Left cardiac atrium (tissue), 4 donors: ENCODE measurements around the gene MGLL. TPM values are rescaled to one million over a fixed set of nuclear protein-coding genes. Genes with fewer than 3 reads are reported as not detected.
A peak's percentile ranks its signal among the peaks of the same experiment; 100 is the strongest.

Experiments
- ATAC-seq, 2 donors: fragments of 200-7000 bp; cut with Tn5 transposase; one replicate each; pipeline ENCODE4 v1.9.1; 2020; ENCODE audit warnings: mild to moderate bottlenecking in 2 of 2, moderate library complexity in 2 of 2
- DNase-seq: peaks from one replicate; pipeline ENCODE4 v3.0.0-alpha.2; 2020
- intact Hi-C, 2 donors: fragments of 100-400 bp; cut with DNase I; formaldehyde crosslinking; loops; one replicate each; pipeline versions ENCODE4 v1.14.1 to v1.15.1; 2022 to 2023
- total RNA-seq, 2 donors: library from RNA; stranded (reverse); fragmentation: NEBNext Ultra II Directional; extraction: Animal tissue kit (Norgen Biotek cat#: 25700); gene quantifications; one replicate each; pipeline ENCODE4 v1.2.1, GENCODE V29; 2021
- donor health status: DM: no; HTN: yes; CAD: no.
- donor health status: DM: no; HTN: yes; CAD: no; lungs with severe emphysema.
- donor health status: DM: yes; HTN: yes; CAD: no.
- donor health status: Dilated cardiomyopathy.

The MGLL gene
- total RNA-seq, 2 donors from 2014 or later: 95.4 to 122 TPM

DNA sequence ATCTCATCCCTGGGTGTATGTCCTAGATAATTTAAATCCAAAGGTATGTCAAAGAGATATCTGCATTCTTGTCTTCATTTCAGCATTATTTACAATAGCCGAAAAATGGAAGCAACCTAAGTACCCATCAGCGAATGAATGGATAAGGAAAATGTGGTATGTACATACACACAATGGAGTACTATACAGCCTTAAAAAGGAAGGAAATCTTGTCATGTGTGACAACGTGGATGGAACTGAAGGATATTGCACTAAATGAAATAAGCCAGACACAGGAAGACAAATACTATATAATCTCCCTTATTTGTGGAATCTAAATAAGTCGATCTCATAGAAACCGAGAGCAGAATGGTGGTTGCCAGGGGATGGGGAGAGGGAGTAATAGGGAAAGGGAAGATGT lies 16.8 kb upstream of the MGLL start:
- intact Hi-C loops: no loop called here
- no peak for DNase-seq
- ATAC-seq: no peak

DNA sequence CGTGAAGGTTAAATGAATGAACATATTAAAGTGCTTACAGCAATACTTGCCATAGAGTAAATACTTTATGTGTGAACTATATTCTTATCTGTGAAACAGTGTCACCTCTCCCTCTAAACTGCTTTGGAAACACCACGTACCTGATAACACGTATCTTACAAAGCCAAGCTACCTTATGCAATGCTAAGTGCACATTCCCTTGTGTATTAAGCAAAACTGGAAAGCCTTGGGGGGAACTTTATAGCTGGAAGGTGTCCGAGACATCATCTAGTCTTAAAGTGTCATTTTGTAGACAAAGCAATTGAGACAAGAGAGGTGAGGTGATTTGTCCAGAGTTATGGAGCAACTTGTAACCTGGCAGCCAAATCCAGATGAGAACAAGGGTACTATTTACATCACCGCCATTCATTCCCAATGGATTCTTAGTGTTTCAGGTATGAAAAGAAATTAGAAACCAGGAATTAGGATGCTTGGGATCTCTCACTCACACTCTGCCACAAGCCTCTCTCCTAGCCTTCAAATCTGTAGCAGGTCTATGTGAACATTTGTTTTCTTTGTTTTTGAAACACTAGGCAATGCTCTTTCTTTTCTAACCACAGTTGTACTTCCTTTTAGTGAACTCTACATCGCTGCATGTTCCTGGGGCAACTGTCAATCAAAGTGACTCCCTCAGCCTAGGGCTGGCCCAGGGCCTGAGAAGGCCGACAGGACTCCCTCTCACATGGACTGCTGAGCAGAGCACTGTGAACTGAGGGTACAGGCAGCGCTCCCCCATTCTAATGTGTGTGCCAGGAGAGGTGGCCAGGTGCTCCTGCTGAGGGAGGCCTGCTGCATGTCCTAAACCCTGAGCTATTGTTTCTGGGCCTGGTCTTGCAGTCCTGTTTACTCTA lies 13.9 kb upstream of the MGLL start:
- ATAC-seq (no peak), DNase-seq (no peak)
- intact Hi-C loops: no loop called here

DNA sequence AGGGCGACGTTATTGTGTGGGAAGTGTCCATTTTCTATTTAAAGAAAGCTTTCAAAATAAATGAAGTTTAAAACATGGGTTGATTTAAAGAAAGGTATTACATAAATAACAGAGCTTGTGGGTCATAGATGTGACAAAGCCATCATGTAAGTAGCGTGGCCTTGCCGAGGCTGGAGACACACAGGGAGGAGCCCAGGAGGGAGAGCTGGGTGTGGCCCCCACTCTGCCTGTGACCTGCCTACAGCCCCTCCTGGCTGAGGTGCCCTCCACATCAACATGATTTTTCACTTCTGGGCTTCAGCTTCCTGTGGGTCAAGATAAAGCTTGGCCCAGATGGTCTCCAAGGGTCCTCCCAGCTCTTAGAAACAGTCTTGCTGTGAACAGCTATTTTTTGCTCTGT lies 12.5 kb upstream of the MGLL start:
- no peak for DNase-seq
- intact Hi-C loops: loop anchor here in 1 of 2 donors (5.0 kb wide), 1 partner anchor 182 kb away; no protein-coding TSS in a partner anchor
- ATAC-seq: no peak

DNA sequence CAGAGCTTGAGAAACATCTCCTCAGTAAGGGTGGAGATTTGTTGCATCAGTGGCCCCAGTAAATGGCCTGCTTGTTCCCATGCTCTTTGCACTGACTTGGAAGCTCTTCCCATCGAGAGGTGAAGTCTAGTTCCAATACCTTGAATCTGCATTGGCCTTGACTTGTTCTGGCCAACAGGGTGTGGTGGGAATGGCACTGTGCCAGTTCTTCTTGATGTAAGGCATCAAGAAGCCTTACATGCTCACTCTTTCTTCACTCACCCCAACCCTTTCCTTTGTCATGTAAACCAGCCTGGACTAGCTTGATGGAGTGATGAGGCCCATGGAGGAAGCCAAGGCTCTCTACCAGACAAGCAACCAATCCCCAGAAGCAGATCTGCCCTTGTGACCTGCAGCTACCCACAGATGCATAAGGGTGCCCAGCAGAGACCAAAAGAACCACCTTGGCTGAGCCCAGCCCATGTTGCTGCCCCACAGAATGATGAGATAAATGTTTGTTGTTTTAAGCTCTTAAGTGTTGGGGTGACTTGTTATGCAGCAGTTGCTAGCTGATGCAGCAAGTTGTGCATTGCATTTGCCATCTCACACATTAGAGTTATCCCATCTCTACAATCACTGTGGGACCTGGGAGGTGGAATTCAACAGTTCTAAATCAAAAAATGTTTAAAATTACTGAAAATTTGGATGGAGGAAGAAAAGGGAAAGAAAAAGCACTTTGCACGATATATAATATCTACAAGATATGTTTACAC lies 11.1 kb upstream of the MGLL start:
- ATAC-seq: no peak
- intact Hi-C loops: loop anchor here in 1 of 2 donors (5.0 kb wide), 1 partner anchor 181 kb away; no protein-coding TSS in a partner anchor
- DNase-seq: no peak

- intact Hi-C loops: loop anchor here in 1 of 2 donors (5.0 kb wide), 1 partner anchor 179 kb away; no protein-coding TSS in a partner anchor
- ATAC-seq: peak; percentile 55 to 66
- peak; percentile 46 for DNase-seq
These were observed 9.4 kb upstream of the MGLL start for GRCh38 chr3:127831723-127832172.

GRCh38 chr3:127829537-127829936 lies 7.2 kb upstream of the MGLL start:
- intact Hi-C loops: loop anchor here in 1 of 2 donors (10.0 kb wide), 1 partner anchor 135 kb away; no protein-coding TSS in a partner anchor
- DNase-seq: no peak
- ATAC-seq: no peak

GRCh38 chr3:127827808-127828207 lies 5.5 kb upstream of the MGLL start:
- no peak for ATAC-seq
- DNase-seq: no peak
- intact Hi-C loops: loop anchor here in 1 of 2 donors (10.0 kb wide), 1 partner anchor 133 kb away; no protein-coding TSS in a partner anchor

- ATAC-seq: no peak
These were observed 3.4 kb upstream of the MGLL start for GRCh38 chr3:127825756-127826155.

GRCh38 chr3:127824151-127824825 lies 2.0 kb upstream of the MGLL start:
- DNase-seq: no peak
- no peak for ATAC-seq
- intact Hi-C loops: loop anchor here in 1 of 2 donors (10.0 kb wide), 1 partner anchor 129 kb away; no protein-coding TSS in a partner anchor

More at GRCh38 chr3:127825756-127826155, 3.4 kb upstream of the MGLL start:
- intact Hi-C loops: loop anchor here in 1 of 2 donors (10.0 kb wide), 1 partner anchor 131 kb away; no protein-coding TSS in a partner anchor
- no peak for DNase-seq

- DNase-seq (no peak), ATAC-seq (no peak)
These were observed 1.1 kb upstream of the MGLL start for GRCh38 chr3:127823426-127823857.

DNA sequence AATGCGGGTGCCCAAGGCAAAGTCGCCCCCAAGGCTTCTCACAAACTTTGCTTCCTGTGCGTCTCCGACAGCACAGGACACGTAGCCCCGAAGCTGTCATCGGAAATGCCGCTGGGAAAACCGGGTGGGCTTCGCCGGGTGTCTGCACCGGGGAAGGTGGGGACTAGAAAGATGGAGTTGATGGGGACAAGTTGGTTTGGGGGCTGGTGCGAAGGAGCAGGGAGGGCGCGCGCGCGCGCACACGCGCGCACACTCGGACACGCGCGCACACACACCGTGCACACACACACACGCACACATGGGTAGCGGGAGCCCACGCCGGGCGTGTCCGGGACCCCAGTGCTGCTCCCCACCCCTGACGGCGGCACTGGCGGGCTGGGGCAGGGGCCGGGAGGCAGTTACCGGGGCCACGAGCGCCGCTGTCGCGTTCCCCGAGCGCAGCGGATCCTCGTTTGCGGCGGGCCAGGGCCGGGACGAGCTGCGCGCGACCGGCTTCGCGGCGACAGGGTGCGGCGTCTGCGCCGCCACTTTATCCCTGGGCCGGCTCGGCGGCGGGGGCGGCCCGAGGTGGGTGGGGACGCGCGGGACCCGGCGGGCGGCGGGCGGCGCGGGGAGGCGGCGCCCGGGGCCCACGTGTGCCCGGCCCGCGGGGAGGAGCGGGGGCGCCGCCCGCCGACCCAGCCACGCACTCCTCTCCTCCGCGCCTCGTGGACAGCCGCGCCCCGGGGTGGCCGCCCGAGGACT lies 539 bp upstream of the MGLL start:
- ATAC-seq (peak; percentile 74 to 92), DNase-seq (peak; percentile 75)
- intact Hi-C loops: loop anchor here in 1 of 2 donors (10.0 kb wide), 1 partner anchor 128 kb away; no protein-coding TSS in a partner anchor

More at GRCh38 chr3:127823426-127823857, 1.1 kb upstream of the MGLL start:
- intact Hi-C loops: loop anchor here in 1 of 2 donors (10.0 kb wide), 1 partner anchor 129 kb away; no protein-coding TSS in a partner anchor

- ATAC-seq: no peak
- DNase-seq: no peak
- intact Hi-C loops: loop anchor here (2.0 to 10.0 kb wide), 2 partner anchors 125 to 127 kb away; no protein-coding TSS in a partner anchor
These were observed 921 bp downstream of the MGLL start for GRCh38 chr3:127821394-127821793.

DNA sequence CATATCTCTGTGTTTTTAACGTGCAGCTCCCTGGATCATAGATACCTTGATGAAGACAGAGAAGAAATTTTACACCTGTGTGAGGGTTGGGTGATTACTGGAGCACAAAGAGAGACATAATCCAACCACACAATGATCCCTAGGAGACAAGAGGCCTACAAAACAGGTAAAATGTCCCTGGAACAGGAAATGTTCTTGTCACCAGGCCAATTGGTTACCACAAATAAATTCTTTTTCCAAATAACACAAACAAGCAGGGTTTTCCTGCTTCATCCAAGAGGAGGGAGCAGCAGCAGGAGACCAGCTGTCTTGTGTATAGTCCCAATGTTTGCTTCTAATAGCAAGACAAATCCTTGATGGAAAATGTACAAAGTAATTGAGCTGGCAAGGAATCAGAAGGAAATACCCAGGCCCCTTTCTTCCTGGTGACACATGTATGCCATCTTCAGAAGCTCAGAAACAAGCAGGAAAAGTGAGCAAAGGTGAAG lies 1.4 kb downstream of the MGLL start:
- intact Hi-C loops: loop anchor here (2.0 to 10.0 kb wide), 2 partner anchors 124 to 126 kb away; no protein-coding TSS in a partner anchor

DNA sequence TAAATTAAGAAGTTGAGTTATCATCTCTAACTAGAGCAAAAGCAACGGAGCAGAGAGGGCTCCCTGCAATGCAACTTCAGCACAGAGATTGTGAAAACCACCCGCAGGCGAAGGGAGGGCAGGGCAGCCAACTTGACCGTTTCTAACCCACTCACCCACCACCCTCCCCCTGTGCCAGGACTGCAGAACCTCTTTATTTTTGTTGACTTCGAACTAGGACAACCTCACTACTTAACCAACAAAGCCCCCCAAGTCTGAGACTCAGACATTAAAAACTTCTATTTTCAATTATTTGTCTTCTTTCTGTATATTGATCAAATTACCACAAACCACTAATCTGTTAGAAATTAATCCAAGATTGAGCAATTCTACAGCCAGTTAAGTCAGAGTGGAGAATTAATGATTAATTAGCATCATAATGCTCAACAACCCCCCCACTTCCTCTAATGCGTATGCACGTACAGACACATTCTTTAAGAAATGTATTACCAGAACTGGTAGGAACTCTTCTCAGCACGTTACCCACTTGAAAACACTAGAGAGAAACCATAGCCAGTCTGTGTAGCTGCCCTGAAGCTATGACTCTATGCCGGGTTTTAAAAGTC lies 2.0 kb downstream of the MGLL start:
- intact Hi-C loops: loop anchor here (2.0 to 10.0 kb wide), 2 partner anchors 124 to 126 kb away; no protein-coding TSS in a partner anchor
- ATAC-seq (no peak), DNase-seq (no peak)

More for the DNA sequence above, 1.4 kb downstream of the MGLL start:
- DNase-seq: no peak
- no peak for ATAC-seq

DNA sequence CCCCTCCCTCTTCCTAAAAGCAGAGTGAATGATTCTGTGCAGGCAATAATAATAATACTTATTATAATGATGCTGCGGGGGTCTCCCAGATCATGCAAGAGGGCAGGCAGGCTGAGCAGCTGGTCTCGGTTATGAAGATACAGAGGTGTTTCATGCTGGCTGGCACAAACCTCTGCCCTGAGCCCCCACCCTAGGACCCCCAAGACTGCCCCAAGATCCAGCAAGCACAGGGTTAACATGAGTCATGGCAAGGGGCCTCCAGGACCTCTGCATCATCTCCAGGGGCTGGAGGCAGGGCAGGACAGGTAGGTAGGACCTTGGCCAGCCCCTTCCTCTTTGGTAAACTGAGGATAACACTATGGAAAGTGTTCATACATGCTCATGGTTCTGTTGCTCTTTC lies 2.7 kb downstream of the MGLL start:
- DNase-seq (no peak), ATAC-seq (no peak)
- intact Hi-C loops: loop anchor here (2.0 to 10.0 kb wide), 3 partner anchors 55 to 125 kb away; no protein-coding TSS in a partner anchor

DNA sequence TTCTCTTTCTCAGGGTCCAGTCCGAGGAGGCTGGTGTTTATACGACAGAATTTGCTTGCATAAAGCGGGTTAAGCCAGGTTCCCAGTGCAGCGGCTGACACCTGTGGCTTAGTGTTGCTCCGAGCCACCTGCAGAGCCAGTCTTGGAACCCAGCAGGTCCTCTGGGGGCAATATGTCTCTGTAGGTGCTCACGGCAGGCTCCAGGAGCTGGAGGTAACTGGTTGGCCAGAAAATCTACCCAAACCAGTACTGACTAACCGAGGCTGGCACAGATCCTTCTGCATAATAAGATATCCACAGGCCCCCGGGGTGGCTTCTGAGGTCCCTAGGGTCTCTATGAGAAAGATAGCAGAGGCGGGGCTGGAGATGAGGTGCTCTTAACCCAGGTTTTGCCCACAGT lies 3.2 kb downstream of the MGLL start:
- DNase-seq: no peak
- intact Hi-C loops: loop anchor here in 1 of 2 donors (10.0 kb wide), 1 partner anchor 54 kb away; no protein-coding TSS in a partner anchor
- no peak for ATAC-seq

DNA sequence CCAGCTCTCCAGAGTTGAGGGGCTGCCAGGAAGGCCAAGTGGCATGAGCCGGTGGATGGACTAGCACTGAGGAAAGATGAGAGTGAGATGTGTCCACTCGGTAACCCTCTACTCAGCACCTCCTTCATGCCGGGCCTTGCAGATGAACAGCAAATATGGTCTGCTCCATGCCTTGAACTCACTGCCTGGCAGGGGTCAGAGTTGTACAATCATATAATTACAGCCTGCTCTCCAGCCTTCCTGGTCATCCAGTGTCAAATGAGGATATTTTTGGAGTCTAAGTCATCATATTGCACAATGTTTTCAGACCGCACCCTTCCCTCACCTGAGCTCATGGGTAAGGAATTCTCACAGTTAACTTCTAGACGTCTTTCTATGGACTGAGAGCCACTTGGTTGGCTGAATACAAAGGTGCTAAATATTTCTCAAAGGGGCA lies 4.9 kb downstream of the MGLL start:
- intact Hi-C loops: loop anchor here in 1 of 2 donors (10.0 kb wide), 1 partner anchor 53 kb away; no protein-coding TSS in a partner anchor
- DNase-seq (no peak), ATAC-seq (peak in 1 of 2 donors; percentile 78)
